ENCODE data around the gene CMSS1.

Gene CMSS1

GRCh38 chr3:99817047-99817436, 620 bp upstream of the CMSS1 start:
- H4K20me1 ChIP-seq (ENCODE audit: insufficient read depth, low read length, poor library complexity, severe bottlenecking), result no peaks in the 10 kb centered on the region
- peaks cover 8% of the 10 kb centered on the region; the same call in 1 of the 2 replicates for H3K79me2 ChIP-seq (ENCODE audit: insufficient read depth, low read length)
- H3K27me3 ChIP-seq (ENCODE audit: insufficient read depth, low read length, poor library complexity, severe bottlenecking), result no peaks in the 10 kb centered on the region
- peak overlapping the region; percentile 99 for H2AFZ ChIP-seq (ENCODE audit: low read length)
- no peaks in the 10 kb centered on the region for H3F3A ChIP-seq (ENCODE audit: low read depth)
- no peaks in the 10 kb centered on the region for H3K9me2 ChIP-seq (replicated peaks; ENCODE audit: low read depth, low read length)
- peak overlapping the region; percentile 88 for H3K4me3 ChIP-seq (ENCODE audit: low read length, poor library complexity, severe bottlenecking)
- H3K9ac ChIP-seq (ENCODE audit: low read depth, low read length, poor library complexity, severe bottlenecking), result peak overlapping the region; percentile 80
- no peaks in the 10 kb centered on the region for H3K36me3 ChIP-seq (ENCODE audit: insufficient read depth, low read length)
- H3K4me2 ChIP-seq (ENCODE audit: low read depth, low read length, poor library complexity, severe bottlenecking), result peak overlapping the region; percentile 76
- H3K9me3 ChIP-seq (ENCODE audit: insufficient read depth, low read depth, low read length), result no peaks in the 10 kb centered on the region
- H3K4me1 ChIP-seq (ENCODE audit: insufficient read depth, low read length, poor library complexity, severe bottlenecking), result peaks cover 19% of the 10 kb centered on the region
- no peak for TF ChIP-seq CTCF (conservative IDR thresholded peaks at IDR 0.05; ENCODE audit: low read length)
- TF ChIP-seq EZH2phosphoT487 (IDR thresholded peaks at IDR 0.05; ENCODE audit: borderline replicate concordance), result no peak

- Histone ChIP-seq H2AFZ (ENCODE audit: low read length) (no peak overlapping the region), H3K9me3 (ENCODE audit: insufficient read depth, low read depth, low read length) (no peaks in the 10 kb centered on the region), H3K4me2 (ENCODE audit: low read depth, low read length, poor library complexity, severe bottlenecking) (peak overlapping the region; percentile 76), H3K9ac (ENCODE audit: low read depth, low read length, poor library complexity, severe bottlenecking) (peak overlapping the region; percentile 80), H3K4me1 (ENCODE audit: insufficient read depth, low read length, poor library complexity, severe bottlenecking) (peaks cover 22% of the 10 kb centered on the region), H3K36me3 (ENCODE audit: insufficient read depth, low read length) (no peaks in the 10 kb centered on the region), H3F3A (ENCODE audit: low read depth) (no peaks in the 10 kb centered on the region), H3K9me2 (replicated peaks; ENCODE audit: low read depth, low read length) (no peaks in the 10 kb centered on the region), H4K20me1 (ENCODE audit: insufficient read depth, low read length, poor library complexity, severe bottlenecking) (no peaks in the 10 kb centered on the region), H3K4me3 (ENCODE audit: low read length, poor library complexity, severe bottlenecking) (peak overlapping the region; percentile 88), H3K27me3 (ENCODE audit: insufficient read depth, low read length, poor library complexity, severe bottlenecking) (no peaks in the 10 kb centered on the region), H3K79me2 (ENCODE audit: insufficient read depth, low read length) (peaks cover 8% of the 10 kb centered on the region; the same call in 1 of the 2 replicates)
- TF ChIP-seq CTCF (conservative IDR thresholded peaks at IDR 0.05; ENCODE audit: low read length) (no peak), EZH2phosphoT487 (IDR thresholded peaks at IDR 0.05; ENCODE audit: borderline replicate concordance) (no peak)
Measured at GRCh38 chr3:99818818-99819217, 1.2 kb downstream of the CMSS1 start.

GRCh38 chr3:99823723-99824711, 6.4 kb downstream of the CMSS1 start:
- Histone ChIP-seq H3F3A (ENCODE audit: low read depth) (no peaks in the 10 kb centered on the region), H3K4me3 (ENCODE audit: low read length, poor library complexity, severe bottlenecking) (no peak overlapping the region), H3K9me2 (replicated peaks; ENCODE audit: low read depth, low read length) (no peaks in the 10 kb centered on the region), H3K79me2 (ENCODE audit: insufficient read depth, low read length) (0 out of 2 replicates have a peak, but pooled peaks cover 4% of the 10 kb centered on the region), H3K4me1 (ENCODE audit: insufficient read depth, low read length, poor library complexity, severe bottlenecking) (peaks cover 13% of the 10 kb centered on the region), H3K9ac (ENCODE audit: low read depth, low read length, poor library complexity, severe bottlenecking) (no peak overlapping the region), H3K4me2 (ENCODE audit: low read depth, low read length, poor library complexity, severe bottlenecking) (peak overlapping the region; percentile 19), H3K36me3 (ENCODE audit: insufficient read depth, low read length) (no peaks in the 10 kb centered on the region), H3K9me3 (ENCODE audit: insufficient read depth, low read depth, low read length) (no peaks in the 10 kb centered on the region), H4K20me1 (ENCODE audit: insufficient read depth, low read length, poor library complexity, severe bottlenecking) (no peaks in the 10 kb centered on the region), H2AFZ (ENCODE audit: low read length) (no peak overlapping the region), H3K27me3 (ENCODE audit: insufficient read depth, low read length, poor library complexity, severe bottlenecking) (no peaks in the 10 kb centered on the region)
- TF ChIP-seq EZH2phosphoT487 (IDR thresholded peaks at IDR 0.05; ENCODE audit: borderline replicate concordance) (no peak), CTCF (conservative IDR thresholded peaks at IDR 0.05; ENCODE audit: low read length) (no peak)

All from Loucy (cell line).